WTC11 (cell line): ENCODE data around the gene RNGTT.

ENCODE experiments used
- ATF1 ChIP-seq: sonication (generic); formaldehyde crosslinking; IDR thresholded peaks from 2 replicates; pipeline ENCODE4 v1.8.1; 2023; ENCODE audit warnings: mild to moderate bottlenecking, moderate library complexity, missing genetic modification reagents
- TF ChIP-seq, protein P1 (sequence below): sonication (generic); formaldehyde crosslinking; IDR thresholded peaks from 2 replicates; pipeline ENCODE4 v1.8.1; 2023; ENCODE audit warnings: mild to moderate bottlenecking, missing genetic modification reagents
- TF ChIP-seq, protein P2 (sequence below): fragments of 250-450 bp; sonication (Bioruptor Pico); IDR thresholded peaks from 2 replicates; pipeline ENCODE4 v1.9.0; 2021; ENCODE audit warnings: mild to moderate bottlenecking

DNA sequence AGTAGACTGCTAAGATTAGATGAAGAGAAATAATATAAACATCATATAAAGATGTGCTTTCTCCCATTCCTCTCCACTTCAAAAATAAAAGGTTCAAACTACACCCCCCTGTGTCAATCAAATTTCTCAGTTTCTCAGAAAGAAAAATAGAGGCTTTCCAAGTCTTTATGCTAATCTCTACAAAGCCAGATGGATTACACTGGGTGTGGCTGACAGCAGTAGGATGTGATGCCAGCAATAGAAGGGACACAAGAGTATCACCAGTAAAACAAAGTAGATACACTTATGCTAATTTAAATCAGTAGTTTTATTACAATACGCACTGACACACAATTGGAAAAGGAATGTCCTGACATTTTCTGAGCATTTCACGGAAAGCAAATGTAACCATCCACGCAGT, 353.4 kb downstream of the RNGTT start:
- TF ChIP-seq, protein P1, sequence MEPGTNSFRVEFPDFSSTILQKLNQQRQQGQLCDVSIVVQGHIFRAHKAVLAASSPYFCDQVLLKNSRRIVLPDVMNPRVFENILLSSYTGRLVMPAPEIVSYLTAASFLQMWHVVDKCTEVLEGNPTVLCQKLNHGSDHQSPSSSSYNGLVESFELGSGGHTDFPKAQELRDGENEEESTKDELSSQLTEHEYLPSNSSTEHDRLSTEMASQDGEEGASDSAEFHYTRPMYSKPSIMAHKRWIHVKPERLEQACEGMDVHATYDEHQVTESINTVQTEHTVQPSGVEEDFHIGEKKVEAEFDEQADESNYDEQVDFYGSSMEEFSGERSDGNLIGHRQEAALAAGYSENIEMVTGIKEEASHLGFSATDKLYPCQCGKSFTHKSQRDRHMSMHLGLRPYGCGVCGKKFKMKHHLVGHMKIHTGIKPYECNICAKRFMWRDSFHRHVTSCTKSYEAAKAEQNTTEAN = no peak
- no peak for TF ChIP-seq ATF1
- TF ChIP-seq, protein P2, sequence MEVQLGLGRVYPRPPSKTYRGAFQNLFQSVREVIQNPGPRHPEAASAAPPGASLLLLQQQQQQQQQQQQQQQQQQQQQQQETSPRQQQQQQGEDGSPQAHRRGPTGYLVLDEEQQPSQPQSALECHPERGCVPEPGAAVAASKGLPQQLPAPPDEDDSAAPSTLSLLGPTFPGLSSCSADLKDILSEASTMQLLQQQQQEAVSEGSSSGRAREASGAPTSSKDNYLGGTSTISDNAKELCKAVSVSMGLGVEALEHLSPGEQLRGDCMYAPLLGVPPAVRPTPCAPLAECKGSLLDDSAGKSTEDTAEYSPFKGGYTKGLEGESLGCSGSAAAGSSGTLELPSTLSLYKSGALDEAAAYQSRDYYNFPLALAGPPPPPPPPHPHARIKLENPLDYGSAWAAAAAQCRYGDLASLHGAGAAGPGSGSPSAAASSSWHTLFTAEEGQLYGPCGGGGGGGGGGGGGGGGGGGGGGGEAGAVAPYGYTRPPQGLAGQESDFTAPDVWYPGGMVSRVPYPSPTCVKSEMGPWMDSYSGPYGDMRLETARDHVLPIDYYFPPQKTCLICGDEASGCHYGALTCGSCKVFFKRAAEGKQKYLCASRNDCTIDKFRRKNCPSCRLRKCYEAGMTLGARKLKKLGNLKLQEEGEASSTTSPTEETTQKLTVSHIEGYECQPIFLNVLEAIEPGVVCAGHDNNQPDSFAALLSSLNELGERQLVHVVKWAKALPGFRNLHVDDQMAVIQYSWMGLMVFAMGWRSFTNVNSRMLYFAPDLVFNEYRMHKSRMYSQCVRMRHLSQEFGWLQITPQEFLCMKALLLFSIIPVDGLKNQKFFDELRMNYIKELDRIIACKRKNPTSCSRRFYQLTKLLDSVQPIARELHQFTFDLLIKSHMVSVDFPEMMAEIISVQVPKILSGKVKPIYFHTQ (CRISPR knock-in tag) = no peak
